Choroid plexus epithelial cell (primary cell): ENCODE measurements around the gene PRSS1.
"Not testable (repeated sequence)": the region's sequence is repeated elsewhere in the genome, so short reads cannot be mapped to it uniquely, and the experiment has no call there.

ENCODE experiments used
- DNase-seq: peaks from one replicate; pipeline ENCODE4 v3.0.0-alpha.2; 2010; ENCODE audit warnings: low read depth
- H3K4me3 ChIP-seq: 2 replicates; pipeline ENCODE4 v1.5.1; 2011; ENCODE audit warnings: low read depth, mild to moderate bottlenecking, control low read depth, low read length, moderate library complexity
- TF ChIP-seq, protein P1 (sequence below): conservative IDR thresholded peaks from 2 replicates; pipeline ENCODE4 v1.5.1; 2011; ENCODE audit warnings: low read depth, mild to moderate bottlenecking, control low read depth, inconsistent platforms, low read length, moderate library complexity

The PRSS1 gene

DNA sequence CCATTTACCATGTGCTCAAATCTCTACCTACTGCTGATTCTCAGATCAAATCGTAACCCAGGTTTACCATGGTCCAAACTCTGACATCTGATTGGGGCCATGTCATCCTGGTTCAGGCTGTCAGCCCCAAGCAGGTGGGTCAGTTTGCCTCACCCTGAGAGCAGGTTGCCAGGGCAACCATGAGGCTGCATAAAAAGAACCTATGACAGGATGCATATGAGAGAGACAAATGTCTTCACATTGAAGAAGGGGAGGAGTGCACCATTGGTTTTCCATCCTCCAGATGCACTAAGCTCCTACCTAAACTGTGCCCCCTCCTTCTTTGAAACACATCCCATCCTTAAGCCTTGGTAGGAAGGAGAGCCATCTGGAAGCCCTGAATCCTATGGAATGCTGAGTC, 10.2 kb downstream of the PRSS1 start:
- TF ChIP-seq, protein P1, sequence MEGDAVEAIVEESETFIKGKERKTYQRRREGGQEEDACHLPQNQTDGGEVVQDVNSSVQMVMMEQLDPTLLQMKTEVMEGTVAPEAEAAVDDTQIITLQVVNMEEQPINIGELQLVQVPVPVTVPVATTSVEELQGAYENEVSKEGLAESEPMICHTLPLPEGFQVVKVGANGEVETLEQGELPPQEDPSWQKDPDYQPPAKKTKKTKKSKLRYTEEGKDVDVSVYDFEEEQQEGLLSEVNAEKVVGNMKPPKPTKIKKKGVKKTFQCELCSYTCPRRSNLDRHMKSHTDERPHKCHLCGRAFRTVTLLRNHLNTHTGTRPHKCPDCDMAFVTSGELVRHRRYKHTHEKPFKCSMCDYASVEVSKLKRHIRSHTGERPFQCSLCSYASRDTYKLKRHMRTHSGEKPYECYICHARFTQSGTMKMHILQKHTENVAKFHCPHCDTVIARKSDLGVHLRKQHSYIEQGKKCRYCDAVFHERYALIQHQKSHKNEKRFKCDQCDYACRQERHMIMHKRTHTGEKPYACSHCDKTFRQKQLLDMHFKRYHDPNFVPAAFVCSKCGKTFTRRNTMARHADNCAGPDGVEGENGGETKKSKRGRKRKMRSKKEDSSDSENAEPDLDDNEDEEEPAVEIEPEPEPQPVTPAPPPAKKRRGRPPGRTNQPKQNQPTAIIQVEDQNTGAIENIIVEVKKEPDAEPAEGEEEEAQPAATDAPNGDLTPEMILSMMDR = no peak
- no peak overlapping the region for H3K4me3 ChIP-seq
- no peak for DNase-seq

DNA sequence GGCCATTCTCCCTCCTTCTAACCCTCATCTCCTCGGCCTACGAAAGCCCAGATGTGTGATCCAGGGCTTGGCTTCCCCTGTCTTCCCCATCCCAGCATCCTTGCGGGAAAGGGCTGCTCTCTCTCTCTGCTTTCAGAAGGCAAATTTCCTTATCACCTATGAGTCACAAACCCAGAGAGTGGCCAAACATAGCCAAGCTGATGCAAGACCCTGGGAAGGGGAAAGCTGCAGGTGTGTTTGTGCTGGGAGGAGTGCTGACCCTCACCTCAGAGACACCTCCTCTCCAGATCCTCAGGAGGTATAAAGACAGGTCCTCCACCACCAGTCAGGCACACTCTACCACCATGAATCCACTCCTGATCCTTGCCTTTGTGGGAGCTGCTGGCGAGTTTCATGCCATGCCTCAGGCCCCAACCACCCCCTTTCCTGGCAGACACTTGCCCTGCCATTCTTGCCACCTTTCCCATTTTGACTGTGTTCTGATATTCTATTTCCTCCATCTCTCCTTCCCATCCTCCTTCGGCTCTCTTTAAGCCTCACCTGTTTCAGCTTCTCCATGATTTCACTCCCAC, 10.9 kb downstream of the PRSS1 start:
- peak; percentile 7 for DNase-seq
- H3K4me3 ChIP-seq = no peak overlapping the region
- TF ChIP-seq, protein P1 = no peak

DNA sequence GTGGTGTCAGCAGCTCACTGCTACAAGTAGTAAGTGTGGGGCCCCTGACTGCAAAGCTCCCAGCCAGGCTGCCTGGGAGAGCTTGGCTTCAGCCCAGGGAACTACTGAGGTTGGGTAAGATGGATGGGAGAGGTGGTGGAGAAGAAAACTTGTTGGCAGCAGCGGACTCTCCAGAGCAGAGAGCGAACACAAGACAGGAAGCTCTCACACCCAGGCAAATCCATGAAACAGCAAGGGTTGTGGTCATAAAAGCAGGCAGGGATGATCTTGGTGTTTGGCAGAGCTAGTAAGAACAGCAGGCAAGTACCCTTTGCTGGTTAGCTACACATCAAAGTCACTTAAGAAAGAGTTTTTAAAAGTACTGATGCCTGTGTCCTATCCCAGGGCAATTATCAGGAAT, 12.3 kb downstream of the PRSS1 start:
- peak; percentile 10 for DNase-seq

DNA sequence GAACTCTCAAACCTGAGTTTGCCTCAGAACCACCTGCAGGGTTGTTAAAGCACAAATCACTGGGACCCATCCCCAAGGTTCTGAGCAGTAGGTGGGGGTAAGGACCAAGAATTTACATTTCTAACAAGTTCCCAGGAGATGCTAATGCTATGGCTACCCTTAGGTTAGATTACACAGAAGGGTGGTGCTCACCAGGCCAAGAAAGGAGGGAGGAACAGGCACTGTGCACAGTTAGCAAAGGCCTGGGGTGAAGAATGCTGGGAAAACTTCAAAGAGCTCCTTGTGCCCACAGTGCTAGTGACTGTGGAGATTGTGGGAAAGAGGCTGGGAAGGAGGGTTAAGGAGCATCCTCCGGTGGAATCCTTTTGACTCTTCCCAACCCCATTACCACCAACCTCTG, 12.8 kb downstream of the PRSS1 start:
- no peak overlapping the region for H3K4me3 ChIP-seq
- DNase-seq = no peak
- TF ChIP-seq, protein P1 = no peak

More for the DNA sequence above, 12.3 kb downstream of the PRSS1 start:
- not testable (repeated sequence) for H3K4me3 ChIP-seq

DNA sequence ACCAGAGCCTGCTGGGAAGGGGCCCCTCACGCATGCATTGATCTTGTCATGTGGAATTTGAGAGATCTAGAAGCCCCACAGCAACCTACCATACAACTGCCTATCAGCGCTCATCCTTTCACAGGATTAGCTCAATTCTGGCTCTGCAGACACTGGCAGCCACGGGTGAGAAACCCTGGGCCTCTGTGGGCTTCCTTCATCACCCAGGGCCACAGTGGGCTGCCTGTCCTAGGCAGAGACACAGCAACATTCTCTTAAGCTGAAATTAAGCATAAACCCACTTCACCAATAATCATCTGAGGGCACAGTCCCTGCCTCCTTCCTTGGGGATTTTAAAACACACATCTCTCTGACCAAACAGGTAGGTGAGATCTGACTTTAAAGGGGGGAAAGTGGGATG, 18.2 kb downstream of the PRSS1 start:
- TF ChIP-seq, protein P1 = no peak
- no peak overlapping the region for H3K4me3 ChIP-seq
- DNase-seq = no peak

DNA sequence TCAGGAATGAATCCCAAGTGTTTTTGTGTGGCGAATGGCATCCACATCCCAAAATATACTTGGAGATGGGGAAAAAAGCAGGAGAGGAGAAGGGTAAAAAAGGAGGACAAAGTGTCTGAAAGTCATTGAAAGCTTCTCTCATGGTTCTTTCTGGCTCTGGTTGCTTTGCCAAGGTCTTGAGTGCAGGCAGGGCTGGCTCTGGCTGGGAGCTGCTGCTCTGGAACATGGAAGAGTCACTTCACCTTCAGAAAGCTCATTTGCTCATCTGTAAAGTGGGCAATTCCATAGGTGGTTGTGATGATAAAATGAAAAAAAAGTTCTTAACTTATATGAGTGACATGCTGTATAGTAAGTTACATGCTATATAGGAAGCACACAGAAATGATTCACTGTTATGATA, 18.6 kb downstream of the PRSS1 start:
- TF ChIP-seq, protein P1 = no peak
- DNase-seq = no peak
- no peak overlapping the region for H3K4me3 ChIP-seq

DNA sequence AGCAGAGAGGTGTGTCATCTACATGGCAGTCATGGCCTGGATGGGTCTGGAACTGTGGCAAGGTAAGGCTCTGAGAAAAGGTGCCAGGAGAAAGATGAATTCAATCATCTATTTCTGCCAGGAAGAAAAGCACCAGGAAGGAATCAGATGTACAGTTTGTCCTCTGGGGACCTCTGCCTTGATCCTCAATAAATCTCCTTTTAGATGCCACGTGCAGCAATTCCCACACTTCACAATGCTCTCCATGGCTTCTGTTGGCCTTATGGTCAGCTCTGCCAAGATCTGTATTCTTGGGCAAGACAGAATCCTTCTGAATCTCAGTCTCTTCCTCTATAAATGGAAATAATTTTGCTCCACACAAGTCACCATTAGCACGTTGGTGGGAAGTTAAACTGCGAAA, 19.6 kb downstream of the PRSS1 start:
- not testable (repeated sequence) for DNase-seq, H3K4me3 ChIP-seq

DNA sequence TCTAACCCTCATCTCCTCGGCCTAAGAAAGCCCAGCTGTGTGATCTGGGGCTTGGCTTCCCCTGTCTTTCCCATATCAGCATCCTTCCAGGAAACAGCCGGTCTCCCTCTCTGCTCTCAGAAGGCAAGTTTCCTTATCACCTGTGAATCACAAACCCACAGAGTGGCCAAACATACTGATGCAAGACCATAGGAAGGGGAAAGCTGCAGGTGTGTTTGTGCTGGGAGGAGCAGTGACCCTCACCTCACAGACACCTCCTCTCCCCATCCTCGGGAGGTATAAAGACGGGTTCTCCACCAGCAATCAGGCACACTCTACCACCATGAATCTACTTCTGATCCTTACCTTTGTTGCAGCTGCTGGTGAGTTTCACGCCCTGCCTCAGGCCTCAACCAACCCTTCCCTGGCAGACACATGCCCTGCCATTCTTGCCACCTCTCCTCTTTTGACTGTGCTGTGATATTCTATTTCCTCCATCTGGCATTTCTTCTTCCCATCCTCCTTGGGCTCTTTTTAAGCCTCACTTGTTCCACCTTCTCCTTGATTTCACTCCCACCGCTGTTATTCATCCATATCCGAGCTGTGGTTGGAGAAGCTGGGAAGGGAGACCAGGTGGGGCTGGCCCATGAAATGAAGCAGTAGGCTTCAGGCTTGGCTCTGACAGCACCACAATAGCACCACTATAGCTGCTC, 21.5 kb downstream of the PRSS1 start, which contains the start of gene PRSS2:
PRSS2 (plus strand) TSS at position 310 of the 692 bp plus-strand sequence; CDS start at position 323, 13 bp downstream.
- no peak within 1 kb of the TSS for H3K4me3 ChIP-seq
- TF ChIP-seq, protein P1 = no peak
- DNase-seq = no peak
